ENCODE results near the gene KRT82. TPM values are rescaled to one million over a fixed set of nuclear protein-coding genes. Genes with fewer than 3 reads are reported as not detected.

Gene KRT82
- total and polyA plus RNA-seq, 2 of the 8 experiments (the other 6 are each of a cell fraction or from before 2014, with no cell fraction given), result not detected

DNA sequence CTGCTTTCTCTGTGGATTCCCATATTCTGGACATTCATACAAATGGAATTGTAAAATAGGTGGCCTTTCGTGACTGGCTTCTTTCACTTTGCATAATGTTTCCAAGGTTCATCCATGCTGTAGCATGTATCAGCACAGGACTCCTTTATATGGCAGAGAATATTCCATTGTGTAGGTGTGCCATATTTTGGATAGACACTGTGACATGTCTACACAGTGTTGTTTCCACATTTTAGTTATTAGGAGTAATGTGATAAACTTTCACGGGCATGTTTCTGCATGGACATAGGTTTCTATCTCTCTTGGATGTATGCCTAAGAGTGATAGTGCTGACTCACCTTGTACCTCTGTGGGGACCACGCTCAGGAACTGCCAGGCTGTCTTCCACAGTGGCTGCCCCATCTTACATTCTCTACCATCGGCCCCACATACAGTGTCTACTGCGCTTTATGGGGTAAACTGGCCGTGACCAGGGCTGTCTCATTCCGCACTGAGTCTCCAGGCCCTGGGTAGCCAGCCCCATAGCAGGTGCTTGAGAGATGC, 13.6 kb downstream of the KRT82 start:
- POLR2A ChIA-PET (ENCODE audit: partially characterized antibody), result interaction anchor here (0.6 kb wide), 1 partner anchor 481 kb away, joined by 3 read pairs; no protein-coding TSS in a partner anchor
- H2BK120ac ChIP-seq (replicated peaks; ENCODE audit: low read depth, low read length), result no peak overlapping the region
- H3K14ac ChIP-seq (ENCODE audit: insufficient read length), result no peak overlapping the region
- no peak overlapping the region for H2AFZ ChIP-seq (ENCODE audit: low read length)
- no peak for DNase-seq (ENCODE audit: low read depth in 1 of 2, low spot score in 2 of 2)
- no peak overlapping the region for H3K9ac ChIP-seq (replicated peaks in 1 of 4; ENCODE audit: extremely low read depth in 1 of 4, low read depth in 3 of 4, low read length in 3 of 4)
- H3K79me1 ChIP-seq (ENCODE audit: low read depth, low read length), result no peaks in the 10 kb centered on the region; the same call in 1 of the 2 replicates
- no peak overlapping the region for H3K4me2 ChIP-seq (ENCODE audit: insufficient read depth in 1 of 2, low read depth in 2 of 2, low read length in 2 of 2)
- H3K27ac ChIP-seq (ENCODE audit: low read depth, low read length), result no peak overlapping the region
- no peak overlapping the region for H4K91ac ChIP-seq (replicated peaks; ENCODE audit: insufficient read length, low read length)
- H2BK12ac ChIP-seq (ENCODE audit: low read depth, low read length), result no peak overlapping the region
- peaks cover 0 to 7% (median 1%) of the 10 kb centered on the region in 4 experiments; a peak in 2 of 7 replicates for H3K4me1 ChIP-seq (replicated peaks in 1 of 4; ENCODE audit: control insufficient read depth in 3 of 4, insufficient read depth in 4 of 4, low read length in 3 of 4)
- CTCF ChIA-PET (ENCODE audit: partially characterized antibody), result interaction anchor here (0.6 to 11.3 kb wide), 27 partner anchors 9 to 487 kb away, joined by 3 to 112 read pairs (median 4); partner anchors contain the start of gene KRT5
- H4K8ac ChIP-seq (ENCODE audit: extremely low read depth, insufficient read depth, low read length), result no peak overlapping the region
- H3K36me3 ChIP-seq (ENCODE audit: control insufficient read depth in 2 of 4, insufficient read depth in 4 of 4, low read length in 3 of 4), result no peaks in the 10 kb centered on the region
- no peak overlapping the region for H4K5ac ChIP-seq (ENCODE audit: insufficient read length, low read depth, low read length)
- no peaks in the 10 kb centered on the region for H4K20me1 ChIP-seq (replicated peaks in 1 of 2; ENCODE audit: control insufficient read depth in 1 of 2, insufficient read depth in 2 of 2, low read length in 2 of 2)
- no peak overlapping the region for H3K23ac ChIP-seq (ENCODE audit: insufficient read length)
- H2BK20ac ChIP-seq (ENCODE audit: low read length), result no peak overlapping the region
- no peaks in the 10 kb centered on the region for H3K79me2 ChIP-seq (ENCODE audit: control insufficient read depth in 1 of 2, insufficient read depth in 2 of 2, low read length in 2 of 2)
- no peaks in the 10 kb centered on the region for H3K23me2 ChIP-seq (ENCODE audit: low read depth, low read length)
- H3K4ac ChIP-seq (replicated peaks; ENCODE audit: insufficient read length, low read depth, low read length), result no peak overlapping the region
- H2BK15ac ChIP-seq (ENCODE audit: low read length), result no peak overlapping the region
- H2BK5ac ChIP-seq (ENCODE audit: low read depth, low read length), result no peak overlapping the region
- H2AK5ac ChIP-seq (ENCODE audit: low read depth, low read length), result no peak overlapping the region
- H3K56ac ChIP-seq (replicated peaks; ENCODE audit: insufficient read length, low read depth, low read length), result no peak overlapping the region
- 88% methylated on average over 7 of the region's 7 CpGs; no CpG with 5 or more reads in 1 of the 2 experiments for WGBS, 2 experiments (ENCODE audit: extremely low coverage in 1 of 2, insufficient coverage in 1 of 2, insufficient read length in 1 of 2, insufficient replicate concordance in 2 of 2, low coverage in 1 of 2, low lambda C conversion rate in 2 of 2, missing lambda C conversion rate in 1 of 2)
- no peaks in the 10 kb centered on the region for H3K9me3 ChIP-seq (ENCODE audit: insufficient read depth in 2 of 2, low read depth in 1 of 2, low read length in 1 of 2)
- no peak for FAIRE-seq
- no peak overlapping the region for H3K4me3 ChIP-seq (ENCODE audit: extremely low read depth in 1 of 4, insufficient read depth in 2 of 4, low read depth in 3 of 4, low read length in 4 of 4)
- H3K27me3 ChIP-seq (replicated peaks in 1 of 4; ENCODE audit: control insufficient read depth in 3 of 4, extremely low read depth in 1 of 4, insufficient read depth in 3 of 4, low read length in 3 of 4), result peaks cover 0 to 4% (median 0%) of the 10 kb centered on the region in 4 experiments; a peak in 1 of 7 replicates
- no peak overlapping the region for H3K18ac ChIP-seq (ENCODE audit: extremely low read depth, low read length)
- TF ChIP-seq CTBP2 (IDR thresholded peaks at IDR 0.05; ENCODE audit: borderline replicate concordance, insufficient read depth, insufficient read length, low read length) (no peak), BACH1 (IDR thresholded peaks at IDR 0.05; ENCODE audit: low read length) (no peak), SIX5 (IDR thresholded peaks at IDR 0.05; ENCODE audit: low read depth, low read length) (no peak), SAP30 (IDR thresholded peaks at IDR 0.05; ENCODE audit: insufficient read depth, insufficient replicate concordance, low read length) (no peak), RFX5 (IDR thresholded peaks at IDR 0.05; ENCODE audit: borderline replicate concordance, low read depth, low read length) (no peak), YY1 (IDR thresholded peaks at IDR 0.05; ENCODE audit: low read depth, low read length) (no peak), KDM5A (IDR thresholded peaks at IDR 0.05; ENCODE audit: low read length) (no peak), RAD21 (IDR thresholded peaks at IDR 0.05 in 1 of 2, conservative IDR thresholded peaks at IDR 0.05 in 1 of 2; ENCODE audit: low read depth in 2 of 2, low read length in 2 of 2) (no peak)
- TF ChIP-seq, protein P1, sequence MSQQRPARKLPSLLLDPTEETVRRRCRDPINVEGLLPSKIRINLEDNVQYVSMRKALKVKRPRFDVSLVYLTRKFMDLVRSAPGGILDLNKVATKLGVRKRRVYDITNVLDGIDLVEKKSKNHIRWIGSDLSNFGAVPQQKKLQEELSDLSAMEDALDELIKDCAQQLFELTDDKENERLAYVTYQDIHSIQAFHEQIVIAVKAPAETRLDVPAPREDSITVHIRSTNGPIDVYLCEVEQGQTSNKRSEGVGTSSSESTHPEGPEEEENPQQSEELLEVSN (IDR thresholded peaks at IDR 0.05), result no peak
